Measurements from ENCODE around the gene MRGPRF. TPM values are rescaled to one million over a fixed set of nuclear protein-coding genes. Genes with fewer than 3 reads are reported as not detected.

MRGPRF gene
- total RNA-seq, 4 donors from 2014 or later = 88.9 to 213 (median 165) TPM

- Histone ChIP-seq H3K4me3 (no peak overlapping the region), H3K36me3 (no peaks in the 10 kb centered on the region), H3K27ac (no peak overlapping the region), H3K27me3 (no peaks in the 10 kb centered on the region), H3K4me1 (no peaks in the 10 kb centered on the region), H3K9me3 (no peaks in the 10 kb centered on the region)
- no peak for ATAC-seq
- TF ChIP-seq CTCF (IDR thresholded peaks at IDR 0.05) = no peak
- no peak for TF ChIP-seq POLR2AphosphoS5 (IDR thresholded peaks at IDR 0.05)
- TF ChIP-seq EP300 (IDR thresholded peaks at IDR 0.05) = no peak
- no peak for TF ChIP-seq POLR2A (IDR thresholded peaks at IDR 0.05)
- 44 to 93% methylated on average over 5 to 8 of the region's 15 CpGs for WGBS, 2 donors (ENCODE audit: low coverage in 1 of 2)
These were observed 46.9 kb downstream of the MRGPRF start for GRCh38 chr11:68965901-68966853.

- Histone ChIP-seq H3K9me3 (no peaks in the 10 kb centered on the region), H3K27ac (no peak overlapping the region), H3K36me3 (no peaks in the 10 kb centered on the region), H3K4me1 (no peaks in the 10 kb centered on the region), H3K27me3 (no peaks in the 10 kb centered on the region), H3K4me3 (no peak overlapping the region)
- no peak for TF ChIP-seq EP300 (IDR thresholded peaks at IDR 0.05)
- no peak for TF ChIP-seq POLR2AphosphoS5 (IDR thresholded peaks at IDR 0.05)
- TF ChIP-seq POLR2A (IDR thresholded peaks at IDR 0.05) = no peak
- TF ChIP-seq CTCF (IDR thresholded peaks at IDR 0.05) = no peak
- no peak for ATAC-seq
- no CpG with 5 or more reads among the region's 3 CpGs for WGBS, 2 donors (ENCODE audit: low coverage in 1 of 2)
These were observed 49.3 kb downstream of the MRGPRF start for GRCh38 chr11:68963779-68964178.

- Histone ChIP-seq H3K9me3 (no peaks in the 10 kb centered on the region), H3K36me3 (no peaks in the 10 kb centered on the region), H3K4me3 (no peak overlapping the region), H3K27me3 (no peaks in the 10 kb centered on the region), H3K27ac (no peak overlapping the region), H3K4me1 (no peaks in the 10 kb centered on the region)
- 79% methylated on average over 11 to 14 of the region's 16 CpGs for WGBS, 2 donors (ENCODE audit: low coverage in 1 of 2)
- TF ChIP-seq CTCF (IDR thresholded peaks at IDR 0.05) = peak in 3 of 4 experiments; percentile 30 to 53 (median 33)
- TF ChIP-seq POLR2AphosphoS5 (IDR thresholded peaks at IDR 0.05) = no peak
- no peak for TF ChIP-seq POLR2A (IDR thresholded peaks at IDR 0.05)
- ATAC-seq = no peak
These were observed 50.4 kb downstream of the MRGPRF start for GRCh38 chr11:68962527-68963250.

GRCh38 chr11:68961245-68961644 is 51.8 kb downstream of the MRGPRF start:
- WGBS, 2 donors (ENCODE audit: low coverage in 1 of 2) = 85% methylated on average over 5 of the region's 8 CpGs; no CpG with 5 or more reads in 1 of the 2 donors
- no peak for ATAC-seq
- peaks cover 0 to 10% (median 6%) of the 10 kb centered on the region in 3 donors for H3K4me1 ChIP-seq

More at GRCh38 chr11:68961245-68961644, 51.8 kb downstream of the MRGPRF start:
- TF ChIP-seq EP300 (IDR thresholded peaks at IDR 0.05) = no peak
- TF ChIP-seq CTCF (IDR thresholded peaks at IDR 0.05) = no peak
- no peak for TF ChIP-seq POLR2AphosphoS5 (IDR thresholded peaks at IDR 0.05)
- no peak for TF ChIP-seq POLR2A (IDR thresholded peaks at IDR 0.05)
- Histone ChIP-seq H3K4me3 (no peak overlapping the region), H3K27me3 (no peaks in the 10 kb centered on the region), H3K36me3 (no peaks in the 10 kb centered on the region), H3K27ac (no peak overlapping the region), H3K9me3 (no peaks in the 10 kb centered on the region)
